MCF 10A (cell line): ENCODE measurements around the gene DNAJB9. TPM values are rescaled to one million over a fixed set of nuclear protein-coding genes. Genes with fewer than 3 reads are reported as not detected.

Experiments
- BruUV-seq: library from RNA; stranded (reverse); fragments of 400-500 nt; replicated peaks from 2 replicates; lab custom pipeline; 2021; lab: Mats Ljungman, UMichigan
- CTCF ChIA-PET: fragments of 300-600 bp; sonication (Branson Sonifier 250); formaldehyde crosslinking; extraction: SDS; loops from one replicate; lab custom pipeline; 2021; ENCODE audit warnings: antibody characterized with exemption, inconsistent platforms; lab: Yijun Ruan, JAX
- POLR2A ChIA-PET: fragments of 300-600, 350-650 bp; sonication (Branson Sonifier 250); formaldehyde crosslinking; extraction: SDS; loops from one replicate; lab custom pipeline; 2020; ENCODE audit warnings: antibody characterized with exemption, inconsistent platforms; lab: Yijun Ruan, JAX
- DNase-seq: peaks from one replicate; pipeline ENCODE4 v3.0.0-alpha.2; 2018; ENCODE audit not compliant: unreplicated experiment
- H3K27ac Mint-ChIP-seq: one replicate; pipeline ENCODE4 v1.8.0; 2022; ENCODE audit warnings: mild to moderate bottlenecking, low read depth, mixed read lengths; ENCODE audit not compliant: unreplicated experiment
- H3K27me3 Mint-ChIP-seq: one replicate; pipeline ENCODE4 v1.8.0; 2022; ENCODE audit warnings: mixed read lengths; ENCODE audit not compliant: insufficient read depth, unreplicated experiment
- H3K36me3 Mint-ChIP-seq: one replicate; pipeline ENCODE4 v1.8.0; 2022; ENCODE audit warnings: mild to moderate bottlenecking, moderate library complexity, mixed read lengths; ENCODE audit not compliant: insufficient read depth, unreplicated experiment
- H3K4me1 Mint-ChIP-seq: one replicate; pipeline ENCODE4 v1.8.0; 2022; ENCODE audit warnings: mixed read lengths; ENCODE audit not compliant: insufficient read depth, unreplicated experiment
- H3K4me3 Mint-ChIP-seq: one replicate; pipeline ENCODE4 v1.8.0; 2022; ENCODE audit warnings: mild to moderate bottlenecking, moderate library complexity, mixed read lengths; ENCODE audit not compliant: unreplicated experiment
- H3K9me3 Mint-ChIP-seq: one replicate; pipeline ENCODE4 v1.8.0; 2022; ENCODE audit warnings: mixed read lengths; ENCODE audit not compliant: unreplicated experiment
- intact Hi-C: fragments of 100-400 bp; cut with micrococcal nuclease; formaldehyde crosslinking; loops from 2 replicates; pipeline ENCODE4 v1.14.1; 2022
- total RNA-seq: library from RNA; stranded (reverse); gene quantifications from 2 replicates; pipeline ENCODE4 v1.2.3, GENCODE V29; 2022
- TF ChIP-seq, protein P1 (sequence below): fragments of 200-600 bp; IDR thresholded peaks from one replicate; pipeline ENCODE4 v1.8.0; 2022; ENCODE audit warnings: antibody characterized with exemption, mild to moderate bottlenecking; ENCODE audit not compliant: unreplicated experiment

The DNAJB9 gene
- total RNA-seq, 1 experiment from 2014 or later, result 45.9 TPM

DNA sequence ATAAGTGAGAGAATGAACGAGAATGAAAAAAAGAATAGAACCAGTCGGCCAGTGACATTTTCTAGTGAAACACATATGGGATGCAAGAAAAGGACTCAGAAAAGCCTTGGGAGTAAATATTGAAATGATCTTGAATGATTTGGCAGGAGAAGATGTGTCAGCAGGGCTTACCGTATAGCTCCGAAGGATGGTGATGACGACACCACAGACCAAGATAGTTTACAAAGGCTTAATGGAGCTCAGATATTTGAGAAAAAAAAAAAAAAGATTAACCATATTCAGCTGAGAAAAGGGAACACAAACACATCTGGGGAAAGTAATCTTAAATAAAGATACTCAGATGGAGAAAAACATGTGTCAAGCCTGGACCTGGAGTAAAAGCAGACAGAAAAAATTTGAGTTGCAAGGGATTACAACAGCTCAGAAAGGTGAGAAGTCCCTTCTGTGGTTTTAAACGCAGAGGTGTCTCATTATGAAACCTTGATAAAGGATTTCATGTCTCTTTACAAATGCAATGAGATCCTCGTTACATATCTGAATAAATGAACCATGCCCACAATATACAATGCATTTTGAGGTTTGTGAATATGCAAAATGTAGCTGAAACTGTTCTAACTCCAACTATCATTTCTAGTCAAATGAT, 36.0 kb downstream of the DNAJB9 start:
- Mint-ChIP-seq H3K36me3 (no peaks in the 10 kb centered on the region), H3K27ac (no peak overlapping the region), H3K4me1 (no peaks in the 10 kb centered on the region), H3K4me3 (no peak overlapping the region), H3K27me3 (peaks cover 16% of the 10 kb centered on the region), H3K9me3 (no peaks in the 10 kb centered on the region)
- no peak for DNase-seq
- CTCF ChIA-PET, result interaction anchor here (1.1 kb wide), 1 partner anchor 9 kb away, joined by 6 read pairs; no protein-coding TSS in a partner anchor
- TF ChIP-seq, protein P1, sequence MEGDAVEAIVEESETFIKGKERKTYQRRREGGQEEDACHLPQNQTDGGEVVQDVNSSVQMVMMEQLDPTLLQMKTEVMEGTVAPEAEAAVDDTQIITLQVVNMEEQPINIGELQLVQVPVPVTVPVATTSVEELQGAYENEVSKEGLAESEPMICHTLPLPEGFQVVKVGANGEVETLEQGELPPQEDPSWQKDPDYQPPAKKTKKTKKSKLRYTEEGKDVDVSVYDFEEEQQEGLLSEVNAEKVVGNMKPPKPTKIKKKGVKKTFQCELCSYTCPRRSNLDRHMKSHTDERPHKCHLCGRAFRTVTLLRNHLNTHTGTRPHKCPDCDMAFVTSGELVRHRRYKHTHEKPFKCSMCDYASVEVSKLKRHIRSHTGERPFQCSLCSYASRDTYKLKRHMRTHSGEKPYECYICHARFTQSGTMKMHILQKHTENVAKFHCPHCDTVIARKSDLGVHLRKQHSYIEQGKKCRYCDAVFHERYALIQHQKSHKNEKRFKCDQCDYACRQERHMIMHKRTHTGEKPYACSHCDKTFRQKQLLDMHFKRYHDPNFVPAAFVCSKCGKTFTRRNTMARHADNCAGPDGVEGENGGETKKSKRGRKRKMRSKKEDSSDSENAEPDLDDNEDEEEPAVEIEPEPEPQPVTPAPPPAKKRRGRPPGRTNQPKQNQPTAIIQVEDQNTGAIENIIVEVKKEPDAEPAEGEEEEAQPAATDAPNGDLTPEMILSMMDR, result no peak
- intact Hi-C loops, result no loop called here
- POLR2A ChIA-PET, result no interaction called here
- BruUV-seq, result no TSS peak

DNA sequence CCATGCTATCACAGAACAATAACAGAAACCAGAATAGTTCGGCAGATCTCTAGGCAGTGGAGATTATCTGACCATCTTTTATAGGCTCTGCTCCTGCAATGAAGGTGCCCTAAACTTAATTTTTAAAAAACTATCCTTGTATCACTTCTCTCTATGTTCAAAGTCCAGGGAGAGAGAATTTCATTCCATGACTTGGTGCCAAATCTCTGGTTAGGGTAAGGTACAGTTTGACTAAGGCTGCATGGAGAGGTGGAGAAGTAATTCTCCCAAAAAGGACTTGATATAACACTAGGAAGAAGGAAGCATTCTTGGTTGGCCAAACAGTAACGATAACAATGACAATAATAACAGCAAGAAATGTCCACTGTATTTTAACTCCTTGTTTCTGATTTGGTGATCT, 40.0 kb downstream of the DNAJB9 start:
- intact Hi-C loops, result loop anchor here (5.0 kb wide), 1 partner anchor 1833 kb away; no protein-coding TSS in a partner anchor
- DNase-seq, result no peak
- Mint-ChIP-seq H3K36me3 (no peaks in the 10 kb centered on the region), H3K4me1 (no peaks in the 10 kb centered on the region), H3K9me3 (no peaks in the 10 kb centered on the region), H3K27me3 (peaks cover 32% of the 10 kb centered on the region), H3K4me3 (no peak overlapping the region), H3K27ac (no peak overlapping the region)
- ChIA-PET CTCF (interaction anchor here (0.6 to 0.9 kb wide), 2 partner anchors 481 to 1834 kb away, joined by 3 read pairs; no protein-coding TSS in a partner anchor), POLR2A (interaction anchor here (1.1 kb wide), 1 partner anchor 9 kb away, joined by 6 read pairs; no protein-coding TSS in a partner anchor)
- BruUV-seq, result no TSS peak
- TF ChIP-seq, protein P1, result no peak

DNA sequence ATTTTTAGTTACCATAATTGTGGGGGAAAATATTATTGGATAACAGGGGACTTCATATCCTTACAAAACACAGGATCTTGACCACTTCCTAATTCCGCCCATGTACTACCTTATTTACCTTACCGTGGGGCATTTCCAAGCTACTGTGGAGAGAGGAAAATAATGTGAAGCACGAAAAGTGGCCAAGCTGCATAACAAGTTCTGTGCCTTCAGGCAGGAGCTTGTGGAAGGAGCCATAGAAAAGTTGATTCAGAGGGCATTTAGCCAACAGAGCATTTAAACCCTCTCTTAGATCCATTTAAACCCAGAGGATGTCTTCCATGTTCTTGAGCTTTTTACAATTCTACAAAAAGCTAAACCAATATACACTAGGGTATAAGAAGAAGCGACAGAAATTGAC, 41.6 kb downstream of the DNAJB9 start:
- Mint-ChIP-seq H3K4me1 (no peaks in the 10 kb centered on the region), H3K36me3 (no peaks in the 10 kb centered on the region), H3K27ac (no peak overlapping the region), H3K4me3 (no peak overlapping the region), H3K27me3 (peaks cover 32% of the 10 kb centered on the region), H3K9me3 (no peaks in the 10 kb centered on the region)
- TF ChIP-seq, protein P1, result no peak
- ChIA-PET CTCF (interaction anchor here (0.7 to 1.6 kb wide), 3 partner anchors 8 to 175 kb away, joined by 3 read pairs; no protein-coding TSS in a partner anchor), POLR2A (no interaction called here)
- no peak for DNase-seq
- intact Hi-C loops, result loop anchor here (5.0 kb wide), 1 partner anchor 1831 kb away; no protein-coding TSS in a partner anchor
- BruUV-seq, result no TSS peak

DNA sequence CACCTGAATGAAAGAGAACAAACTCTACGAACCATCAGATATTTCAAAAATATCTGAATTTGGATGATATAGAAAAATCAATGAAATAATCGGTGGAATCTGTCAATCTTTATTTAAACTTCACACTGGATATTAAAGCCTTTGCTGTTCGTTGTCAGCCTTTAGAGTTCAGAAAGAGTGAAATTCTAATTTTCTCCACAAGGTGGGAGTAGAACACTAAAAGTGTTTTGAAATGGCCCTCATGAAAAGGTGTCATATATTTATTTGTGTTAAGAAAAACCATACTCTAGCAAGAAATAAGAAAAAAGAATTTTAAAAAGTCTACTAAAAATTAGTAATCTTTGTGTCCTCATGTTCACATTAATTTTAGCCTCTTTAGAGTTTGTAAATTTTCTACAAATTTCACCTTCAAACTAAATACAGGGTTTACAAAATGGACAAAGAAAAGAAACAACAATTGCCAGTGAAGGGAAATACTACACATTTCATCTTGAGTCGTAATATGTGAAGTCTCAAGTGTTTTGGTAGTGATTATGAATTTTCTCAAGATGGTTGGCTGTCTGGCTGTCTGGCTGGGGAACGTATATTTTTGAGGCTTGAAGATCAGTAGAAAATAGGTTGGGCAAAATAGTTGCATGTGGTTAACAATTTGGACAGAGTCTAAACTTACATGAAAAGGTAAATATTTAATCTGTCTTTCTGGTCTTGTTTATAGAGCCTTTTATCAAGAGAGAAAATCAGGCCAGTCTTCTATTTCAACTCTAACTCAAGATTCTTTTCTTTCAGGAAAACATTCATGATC, 43.7 kb downstream of the DNAJB9 start:
- TF ChIP-seq, protein P1, result peak; percentile 53
- Mint-ChIP-seq H3K36me3 (no peaks in the 10 kb centered on the region), H3K4me3 (no peak overlapping the region), H3K27me3 (peaks cover 40% of the 10 kb centered on the region), H3K27ac (no peak overlapping the region), H3K4me1 (no peaks in the 10 kb centered on the region), H3K9me3 (no peaks in the 10 kb centered on the region)
- ChIA-PET POLR2A (no interaction called here), CTCF (interaction anchor here (0.6 to 1.0 kb wide), 6 partner anchors 9 to 1817 kb away, joined by 3 to 4 read pairs (median 3); no protein-coding TSS in a partner anchor)
- DNase-seq, result peak; percentile 56
- BruUV-seq, result no TSS peak
- intact Hi-C loops, result loop anchor here (5.0 kb wide), 1 partner anchor 1829 kb away; no protein-coding TSS in a partner anchor
